HEK293T (cell line): ENCODE measurements around the gene FBLN2.

Experiments used
- ELF4 ChIP-seq: fragments of 450-650 bp; IDR thresholded peaks from 2 replicates; pipeline ENCODE4 v1.6.1; 2017; ENCODE audit warnings: antibody characterized with exemption
- FOXM1 ChIP-seq: fragments of 450-650 bp; IDR thresholded peaks from 2 replicates; pipeline ENCODE4 v1.6.1; 2017; ENCODE audit warnings: mild to moderate bottlenecking, borderline replicate concordance
- L3MBTL2 ChIP-seq: fragments of 450-650 bp; conservative IDR thresholded peaks from 2 replicates; pipeline ENCODE4 v1.6.1; 2016; ENCODE audit warnings: mild to moderate bottlenecking
- LEF1 ChIP-seq: fragments of 450-650 bp; IDR thresholded peaks from 2 replicates; pipeline ENCODE4 v1.6.1; 2017; ENCODE audit warnings: mild to moderate bottlenecking, borderline replicate concordance
- NFRKB ChIP-seq: fragments of 450-650 bp; IDR thresholded peaks from 2 replicates; pipeline ENCODE4 v1.6.1; 2016; ENCODE audit warnings: mild to moderate bottlenecking, moderate library complexity
- PKNOX1 ChIP-seq: fragments of 450-650 bp; IDR thresholded peaks from 2 replicates; pipeline ENCODE4 v1.6.1; 2016
- SP1 ChIP-seq: fragments of 450-650 bp; IDR thresholded peaks from 2 replicates; pipeline ENCODE4 v1.6.1; 2017
- SUZ12 ChIP-seq: fragments of 450-650 bp; IDR thresholded peaks from 2 replicates; pipeline ENCODE4 v1.6.1; 2016; ENCODE audit warnings: mild to moderate bottlenecking
- TARDBP ChIP-seq: fragments of 450-650 bp; IDR thresholded peaks from 2 replicates; pipeline ENCODE4 v1.6.1; 2016

- no peak for TF ChIP-seq SP1
- TF ChIP-seq ELF4, result no peak
- TF ChIP-seq PKNOX1, result no peak
- no peak for TF ChIP-seq SUZ12
- TF ChIP-seq L3MBTL2, result no peak
- no peak for TF ChIP-seq NFRKB
- no peak for TF ChIP-seq TARDBP
- TF ChIP-seq FOXM1, result no peak
- no peak for TF ChIP-seq LEF1
Measured at GRCh38 chr3:13626396-13626795, 77.5 kb downstream of the FBLN2 start.
